HG03103 (cell line): ENCODE results near the gene GORASP2.
A peak's percentile ranks its signal among the peaks of the same experiment; 100 is the strongest.
"Not testable (repeated sequence)": the region's sequence is repeated elsewhere in the genome, so short reads cannot be mapped to it uniquely, and the experiment has no call there.

ENCODE experiments used
- ATAC-seq: cut with Tn5 transposase; IDR thresholded peaks from one replicate; pipeline ENCODE4 v1.9.1; 2021; ENCODE audit warnings: low read depth; ENCODE audit not compliant: unreplicated experiment

GORASP2 gene

DNA sequence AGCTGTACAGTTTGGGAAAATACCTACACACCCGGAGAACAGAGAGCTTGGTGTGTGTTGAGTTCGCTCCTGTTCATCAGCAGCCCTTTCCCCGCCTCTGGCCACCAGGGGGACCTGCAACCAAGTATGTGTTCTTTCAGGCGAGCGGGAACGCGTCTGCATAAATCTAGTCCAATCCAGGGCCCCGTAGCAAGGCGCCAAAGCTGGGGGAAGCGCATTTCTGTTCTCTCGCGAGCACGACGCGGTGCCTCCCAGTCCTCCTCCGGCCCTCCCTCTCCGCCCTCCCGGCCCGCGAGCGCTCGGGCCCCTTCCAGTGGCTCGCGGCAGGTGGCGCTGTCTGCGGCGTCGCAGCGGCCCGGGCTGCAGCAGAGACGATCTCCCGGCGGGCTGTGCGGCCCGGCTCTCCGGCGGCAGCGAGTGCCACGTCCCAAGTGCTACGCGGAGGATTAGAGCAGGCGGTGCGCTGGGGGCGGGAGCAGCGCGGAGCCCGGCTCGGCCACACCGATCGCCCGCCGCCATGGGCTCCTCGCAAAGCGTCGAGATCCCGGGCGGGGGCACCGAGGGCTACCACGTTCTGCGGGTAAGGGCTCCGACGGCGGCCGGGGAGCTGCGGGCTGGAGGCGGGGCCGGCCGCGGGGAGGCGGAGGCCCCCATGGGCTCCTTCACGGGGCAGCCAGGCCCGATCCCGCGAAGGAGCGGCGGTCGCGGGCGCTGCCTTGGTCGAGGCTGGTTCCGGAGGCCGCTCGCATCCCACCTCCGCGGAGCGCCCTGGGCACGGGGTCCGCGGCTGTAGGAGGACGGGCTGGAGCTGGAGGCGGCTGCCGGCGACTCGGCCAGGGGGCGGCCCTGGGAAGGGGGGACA lies at the start of gene GORASP2:
Gene GORASP2 (plus strand): TSS at position 430 of the 862 bp plus-strand sequence. CDS start 88 bp downstream, at position 518.
- ATAC-seq: peak; percentile 84

GRCh38 chr2:170881840-170882239 lies 47.2 kb upstream of the GORASP2 start:
- ATAC-seq: no peak

DNA sequence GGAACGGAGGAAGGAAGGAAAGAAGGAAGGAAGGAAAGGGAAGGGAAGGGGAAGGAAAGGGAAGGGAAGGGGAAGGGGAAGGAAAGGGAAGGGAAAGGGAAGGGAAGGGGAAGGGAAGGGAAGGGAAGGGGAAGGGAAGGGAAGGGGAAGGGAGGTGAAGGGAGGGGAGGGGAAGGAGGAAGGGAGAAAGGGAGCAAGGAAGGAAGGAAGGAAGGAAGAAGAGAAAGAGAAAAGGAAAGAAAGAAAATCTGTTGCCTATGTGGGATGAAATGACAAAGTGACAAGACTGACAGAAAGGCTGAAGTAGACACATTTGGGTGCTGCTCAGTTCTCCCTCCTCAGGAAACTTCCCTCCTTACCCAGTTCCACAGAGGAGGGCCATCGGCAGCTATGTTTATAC lies 46.3 kb upstream of the GORASP2 start:
- ATAC-seq: no peak

DNA sequence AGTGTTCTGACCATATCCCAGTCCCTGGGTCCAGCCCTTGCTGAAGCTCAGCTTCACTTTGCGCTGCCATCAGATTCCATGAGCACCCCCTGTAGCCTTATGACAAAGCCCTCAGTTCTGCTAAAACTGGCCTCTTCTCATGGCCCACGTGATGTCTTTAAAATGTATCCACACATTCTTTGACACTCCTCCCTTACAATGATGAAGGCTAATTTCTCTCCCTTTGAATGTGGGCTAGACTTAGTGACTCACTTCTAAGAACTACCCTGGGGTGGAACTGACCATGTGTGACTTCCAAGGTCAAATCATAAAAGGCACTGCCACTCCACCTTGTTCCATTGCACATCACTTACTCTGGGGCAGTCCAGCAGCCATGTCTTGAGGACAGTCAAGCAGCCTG lies 45.4 kb upstream of the GORASP2 start:
- no peak for ATAC-seq

GRCh38 chr2:170885130-170885791 lies 43.8 kb upstream of the GORASP2 start:
- no peak for ATAC-seq

- ATAC-seq: no peak
Measured at GRCh38 chr2:170886386-170886785, 42.7 kb upstream of the GORASP2 start.

GRCh38 chr2:170887496-170887895 lies 41.6 kb upstream of the GORASP2 start:
- ATAC-seq: no peak

GRCh38 chr2:170887896-170888295 lies 41.2 kb upstream of the GORASP2 start:
- no peak for ATAC-seq

GRCh38 chr2:170891893-170892292 lies 37.2 kb upstream of the GORASP2 start:
- no peak for ATAC-seq

GRCh38 chr2:170892391-170892951 lies 36.6 kb upstream of the GORASP2 start:
- ATAC-seq: no peak

DNA sequence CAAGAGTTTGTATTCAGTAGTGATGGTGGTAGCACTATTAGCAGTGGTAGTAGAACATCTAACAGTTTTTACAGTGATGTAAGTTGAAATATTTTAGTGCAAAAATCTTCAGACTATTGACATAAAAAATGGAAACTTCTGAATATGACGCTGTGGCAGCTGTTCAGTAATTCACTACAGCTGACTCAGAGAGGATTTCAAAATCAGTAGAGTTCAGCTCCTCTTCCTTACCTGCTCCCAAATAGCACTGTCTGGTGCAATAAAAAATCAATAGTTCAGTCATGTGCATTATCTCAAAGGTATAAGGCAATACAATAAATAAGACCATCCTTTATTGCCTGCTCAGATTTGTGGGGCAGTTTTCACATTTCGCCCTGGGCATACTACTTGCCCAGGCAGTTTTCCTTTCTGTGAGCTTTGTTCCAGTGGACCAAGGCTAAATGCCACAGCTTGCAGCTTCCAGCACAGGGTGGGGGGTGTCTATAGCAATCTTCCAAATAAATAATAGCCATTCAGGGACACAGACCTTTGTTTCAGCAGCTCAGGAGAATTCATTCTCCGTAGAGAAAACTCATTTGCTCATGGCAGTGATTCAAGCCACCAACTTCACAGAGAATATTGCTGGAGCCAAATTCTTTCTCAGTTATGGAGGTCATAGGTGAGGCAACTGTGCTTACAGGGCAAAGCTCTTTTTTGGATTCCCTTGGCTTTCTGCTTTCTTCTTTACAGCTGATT lies 33.9 kb upstream of the GORASP2 start:
- ATAC-seq: no peak

- no peak for ATAC-seq
Measured at GRCh38 chr2:170896622-170897021, 32.4 kb upstream of the GORASP2 start.

- ATAC-seq: no peak
Measured at GRCh38 chr2:170897108-170897507, 31.9 kb upstream of the GORASP2 start.

DNA sequence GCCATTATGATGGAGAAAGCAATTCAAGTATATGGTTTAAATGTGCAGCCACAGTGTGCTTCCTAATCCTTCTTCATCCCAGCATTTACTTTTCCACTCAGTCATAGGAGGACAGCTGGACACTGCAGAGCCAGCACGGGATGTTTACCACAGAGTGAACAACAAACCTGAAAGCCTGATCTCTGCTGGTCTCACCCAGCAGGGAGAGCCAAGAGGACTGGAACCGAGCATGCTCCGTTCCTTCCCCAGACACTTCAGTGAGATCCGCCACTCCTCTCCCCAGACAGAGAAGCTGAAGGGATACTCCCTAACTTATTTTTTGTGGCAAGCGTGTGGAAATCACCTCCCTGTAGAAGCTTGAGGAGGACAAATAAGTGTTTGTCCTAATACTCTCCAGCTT lies 23.2 kb upstream of the GORASP2 start:
- ATAC-seq: no peak

DNA sequence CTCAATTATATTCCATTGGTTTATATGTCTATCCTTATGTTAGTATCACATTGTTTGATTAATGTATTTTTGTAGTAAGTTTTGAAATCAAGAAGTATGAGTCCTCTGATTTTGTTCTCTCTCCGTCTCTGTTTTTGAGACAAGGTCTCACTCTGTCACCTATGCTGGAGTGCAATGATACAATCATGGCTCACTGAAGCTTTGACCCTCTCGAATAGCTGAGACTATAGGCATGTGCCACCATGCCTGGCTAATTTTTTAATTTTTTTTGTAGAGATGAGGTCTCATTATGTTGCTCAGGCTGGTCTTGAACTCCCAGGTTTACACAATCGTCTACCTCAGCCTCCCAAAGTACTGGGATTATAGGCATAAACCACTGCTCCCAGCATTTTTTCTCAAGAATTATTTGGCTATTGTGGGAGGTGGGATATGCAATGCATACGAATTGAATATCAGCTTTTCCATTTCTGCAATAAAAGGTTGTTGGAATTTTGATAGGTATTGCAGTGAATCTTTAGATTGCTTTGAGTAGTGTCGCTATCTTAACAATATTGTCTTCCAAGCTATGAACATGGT lies 17.7 kb upstream of the GORASP2 start:
- ATAC-seq: no peak

DNA sequence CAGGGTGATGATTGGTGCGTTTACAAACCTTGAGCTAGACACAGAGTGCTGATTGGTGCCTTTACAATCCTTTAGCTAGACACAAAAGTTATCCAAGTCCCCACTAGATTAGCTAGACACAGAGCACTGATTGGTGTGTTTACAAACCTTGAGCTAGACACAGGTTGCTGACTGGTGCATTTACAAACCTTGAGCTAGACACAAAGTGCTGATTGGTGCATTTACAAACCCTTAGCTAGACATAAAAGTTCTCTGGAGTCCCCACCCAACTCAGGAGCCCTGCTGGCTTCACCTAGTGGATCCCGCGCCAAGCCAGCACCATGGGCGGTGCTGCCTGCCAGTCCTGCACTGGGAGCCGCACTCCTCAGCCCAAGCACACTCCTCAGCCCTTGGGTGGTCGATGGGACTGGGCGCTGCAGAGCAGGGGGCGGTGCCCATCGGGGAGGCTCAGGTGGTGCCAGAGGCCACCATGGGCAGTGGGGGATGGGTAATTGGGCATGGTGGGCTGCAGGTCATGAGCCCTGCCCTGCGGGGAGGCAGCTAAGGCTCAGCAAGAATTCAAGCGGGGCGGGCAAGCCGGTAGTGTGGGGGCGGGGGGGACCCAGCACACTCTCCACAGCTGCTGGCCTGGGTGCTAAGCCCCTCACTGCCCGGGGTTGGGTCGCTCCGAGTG lies 13.9 kb upstream of the GORASP2 start:
- ATAC-seq: not testable (repeated sequence)

DNA sequence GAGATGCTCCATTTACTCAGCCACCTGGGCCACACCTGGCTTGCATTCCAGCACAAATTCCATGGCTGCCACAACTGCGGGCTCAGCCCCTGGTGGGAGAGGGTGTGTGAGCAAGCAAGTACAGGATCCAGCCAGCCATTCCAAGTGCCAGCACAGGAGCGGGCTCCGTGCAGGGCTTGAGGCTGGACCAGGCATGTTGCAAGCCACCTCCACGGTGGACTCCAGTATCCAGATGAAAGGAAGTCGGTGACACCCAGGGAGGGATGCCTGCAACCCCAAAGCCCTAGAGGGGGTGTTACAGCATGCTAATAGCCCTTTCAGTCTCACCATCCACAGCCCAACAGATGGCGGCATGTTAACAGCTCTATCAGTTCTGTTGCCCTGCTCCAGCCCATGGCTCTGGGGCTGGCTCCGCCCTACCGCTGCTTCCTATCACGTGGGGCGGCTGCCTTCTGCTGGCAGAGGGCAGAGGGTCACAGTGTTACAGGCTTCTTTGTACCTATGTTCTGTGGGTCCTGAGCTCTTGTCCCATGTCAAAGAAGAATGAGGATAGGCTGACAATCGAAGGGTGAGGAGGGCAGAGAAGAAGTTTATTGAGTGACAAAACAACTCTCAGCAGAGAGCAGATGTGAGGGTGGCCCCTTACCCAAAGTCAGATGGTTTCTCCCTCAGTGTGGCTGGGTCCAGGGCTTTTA lies 11.7 kb upstream of the GORASP2 start:
- no peak for ATAC-seq

DNA sequence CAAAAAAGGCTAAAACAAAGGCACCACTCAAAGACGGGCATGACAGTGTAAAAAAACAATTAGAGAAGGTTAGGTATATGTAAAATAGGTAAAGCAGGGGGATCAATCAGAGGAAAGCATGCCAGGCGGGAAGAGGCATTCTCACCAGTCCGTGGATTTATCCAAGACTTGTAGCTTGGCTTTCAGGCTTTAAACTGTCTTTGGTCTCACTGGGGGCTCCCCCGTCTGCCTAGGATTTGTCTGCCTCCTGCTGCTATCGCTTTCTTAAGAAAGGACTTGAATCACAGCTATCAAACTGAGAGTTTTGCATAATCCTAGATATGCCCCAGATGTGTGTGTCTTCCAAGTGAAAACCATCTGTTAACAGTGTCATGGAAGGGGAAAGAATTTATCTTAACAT lies 11.1 kb upstream of the GORASP2 start:
- ATAC-seq: no peak

GRCh38 chr2:170921873-170922272 lies 7.2 kb upstream of the GORASP2 start:
- ATAC-seq: not testable (repeated sequence)
